GM21529 (cell line): Measurements from ENCODE around the gene DIPK2B.

Experiments used
- ATAC-seq: cut with Tn5 transposase; IDR thresholded peaks from one replicate; pipeline ENCODE4 v1.9.1; 2021; ENCODE audit not compliant: unreplicated experiment

Gene DIPK2B, protein sequence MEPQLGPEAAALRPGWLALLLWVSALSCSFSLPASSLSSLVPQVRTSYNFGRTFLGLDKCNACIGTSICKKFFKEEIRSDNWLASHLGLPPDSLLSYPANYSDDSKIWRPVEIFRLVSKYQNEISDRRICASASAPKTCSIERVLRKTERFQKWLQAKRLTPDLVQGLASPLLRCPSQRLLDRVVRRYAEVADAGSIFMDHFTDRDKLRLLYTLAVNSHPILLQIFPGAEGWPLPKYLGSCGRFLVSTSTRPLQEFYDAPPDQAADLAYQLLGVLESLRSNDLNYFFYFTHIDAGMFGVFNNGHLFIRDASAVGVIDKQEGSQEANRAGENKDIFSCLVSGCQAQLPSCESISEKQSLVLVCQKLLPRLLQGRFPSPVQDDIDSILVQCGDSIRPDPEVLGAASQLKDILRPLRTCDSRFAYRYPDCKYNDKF

GRCh38 chrX:45200741-45201234 lies at the start of gene DIPK2B:
DIPK2B (minus strand) TSS chrX:45200876; CDS start chrX:45200826, 50 bp downstream.
- ATAC-seq = no peak

- ATAC-seq = no peak
These were observed 39.6 kb upstream of the DIPK2B start for GRCh38 chrX:45240301-45240700.

GRCh38 chrX:45238489-45238888 lies 37.8 kb upstream of the DIPK2B start:
- no peak for ATAC-seq

GRCh38 chrX:45233531-45233930 lies 32.9 kb upstream of the DIPK2B start:
- no peak for ATAC-seq

GRCh38 chrX:45232139-45232538 lies 31.5 kb upstream of the DIPK2B start:
- ATAC-seq = no peak

DNA sequence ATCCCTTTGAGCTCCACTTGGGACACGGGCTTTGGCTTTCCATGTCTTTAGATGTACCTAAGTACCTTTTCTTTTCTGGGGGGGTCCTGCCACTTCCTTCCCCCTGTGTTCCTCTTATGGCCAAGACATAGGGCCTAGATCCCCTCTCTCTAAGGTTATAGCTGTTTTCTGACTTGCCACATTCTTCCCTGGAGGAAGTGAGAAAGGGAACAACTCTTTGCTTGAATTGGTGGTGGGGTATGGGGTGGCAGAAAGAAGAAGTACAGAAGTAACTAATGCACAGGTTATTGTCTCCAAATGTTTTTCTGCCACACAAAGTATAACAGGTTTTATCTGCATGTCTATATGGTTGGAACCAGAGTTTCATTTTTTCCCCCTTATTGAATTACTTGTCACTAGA lies 29.7 kb upstream of the DIPK2B start:
- no peak for ATAC-seq

- no peak for ATAC-seq
These were observed 28.7 kb upstream of the DIPK2B start for GRCh38 chrX:45229348-45229747.

DNA sequence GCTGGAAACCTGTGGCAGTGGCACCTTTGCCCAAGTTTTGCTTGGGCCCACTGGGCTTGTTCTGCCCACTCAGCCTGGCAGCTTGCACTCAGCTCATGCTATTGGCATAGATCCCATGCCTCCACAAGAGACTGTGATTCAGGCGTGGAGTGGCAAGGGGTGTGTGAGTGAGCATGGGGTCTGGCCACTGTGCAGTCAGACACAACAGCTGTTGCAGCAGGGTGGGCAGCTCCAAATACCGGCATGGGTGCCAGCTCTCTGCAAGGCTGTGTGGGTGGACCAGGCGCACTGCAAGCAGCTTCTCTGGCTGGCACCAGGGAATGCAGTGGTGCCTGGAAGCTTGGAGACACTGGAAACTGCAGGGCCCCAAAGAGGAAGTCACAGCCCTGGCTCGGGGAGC lies 27.4 kb upstream of the DIPK2B start:
- ATAC-seq = no peak

GRCh38 chrX:45208121-45208856 lies 7.6 kb upstream of the DIPK2B start:
- ATAC-seq = no peak

DNA sequence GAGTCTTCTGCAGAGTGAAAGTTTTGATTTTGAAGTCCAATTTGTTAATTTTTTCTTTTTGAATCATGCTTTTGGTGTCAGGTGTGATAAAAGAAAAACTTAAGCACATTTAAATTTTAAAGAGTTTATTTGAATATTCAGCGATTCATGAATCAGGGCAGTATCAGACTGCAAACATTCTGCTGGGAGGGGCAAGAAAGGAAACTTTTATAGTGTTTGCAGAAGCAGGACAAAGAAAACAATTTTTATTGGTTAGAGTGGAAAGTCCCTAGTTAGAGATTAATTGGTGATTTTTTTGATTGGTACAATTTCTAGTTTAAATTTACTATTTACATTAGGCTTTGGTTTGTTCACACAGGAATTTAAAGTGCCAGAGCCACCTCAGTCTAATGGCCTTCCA lies 1.5 kb upstream of the DIPK2B start:
- no peak for ATAC-seq

- no peak for ATAC-seq
These were observed 2.0 kb downstream of the DIPK2B start for GRCh38 chrX:45198706-45199105.

DNA sequence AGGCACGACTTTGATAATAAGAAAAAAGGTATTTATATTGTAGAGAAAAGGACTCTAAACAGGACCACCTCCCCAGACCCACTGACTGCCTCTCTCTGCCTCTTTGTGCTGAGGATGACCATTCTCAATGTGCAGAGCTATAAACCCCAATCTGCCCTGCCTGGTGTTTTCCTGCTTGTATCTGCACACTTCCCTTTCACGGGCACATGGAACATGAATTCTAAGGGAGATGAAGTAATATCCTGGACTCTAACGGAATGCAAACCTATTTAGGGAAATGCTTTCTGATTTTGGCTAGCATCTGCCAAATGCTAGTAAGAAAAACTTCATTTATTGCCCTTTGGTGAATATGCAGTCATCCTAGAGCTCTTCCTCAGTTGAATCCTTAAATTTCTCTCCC lies 2.4 kb downstream of the DIPK2B start:
- ATAC-seq = no peak

GRCh38 chrX:45196701-45197100 lies 4.0 kb downstream of the DIPK2B start:
- ATAC-seq = no peak

- ATAC-seq = no peak
These were observed 8.8 kb downstream of the DIPK2B start for GRCh38 chrX:45191820-45192409.

DNA sequence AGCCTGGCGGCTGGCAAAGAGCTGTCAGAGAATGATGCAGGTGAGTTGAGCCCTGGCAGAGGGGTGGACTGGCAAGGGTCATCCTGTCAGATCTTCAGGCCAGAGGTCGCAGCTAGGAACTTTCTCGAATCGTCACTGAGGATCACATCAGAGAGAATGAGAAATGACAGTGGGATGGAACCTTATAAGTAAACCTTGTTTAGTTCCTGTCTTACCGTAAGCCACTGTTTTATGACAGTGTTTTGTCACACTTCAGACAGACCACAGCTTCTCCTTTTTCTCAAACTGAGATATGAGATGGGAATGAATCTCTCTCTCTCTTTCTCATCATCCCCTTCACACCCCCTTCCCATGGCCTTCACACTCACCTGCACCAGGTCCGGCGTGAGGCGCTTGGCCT lies 9.3 kb downstream of the DIPK2B start:
- no peak for ATAC-seq

DNA sequence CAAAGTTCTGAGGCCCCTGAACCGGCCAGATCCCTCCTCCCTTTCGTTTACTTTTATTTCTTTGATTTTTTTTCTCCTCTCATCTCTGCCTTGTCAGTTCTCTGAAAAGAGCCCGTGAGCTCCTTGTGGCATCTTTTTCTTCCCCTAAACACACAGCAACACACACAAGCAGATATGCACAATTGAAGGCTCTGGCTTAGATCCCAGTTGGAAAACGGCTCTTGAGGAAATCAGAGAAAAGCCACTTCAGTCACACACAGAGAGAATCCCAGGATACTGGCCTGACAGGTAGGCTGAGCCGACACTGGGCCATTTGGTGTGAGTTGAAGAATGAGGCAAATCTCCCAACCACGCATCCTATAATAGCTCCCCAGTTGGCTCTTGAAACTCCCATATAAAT lies 12.9 kb downstream of the DIPK2B start:
- ATAC-seq = no peak

DNA sequence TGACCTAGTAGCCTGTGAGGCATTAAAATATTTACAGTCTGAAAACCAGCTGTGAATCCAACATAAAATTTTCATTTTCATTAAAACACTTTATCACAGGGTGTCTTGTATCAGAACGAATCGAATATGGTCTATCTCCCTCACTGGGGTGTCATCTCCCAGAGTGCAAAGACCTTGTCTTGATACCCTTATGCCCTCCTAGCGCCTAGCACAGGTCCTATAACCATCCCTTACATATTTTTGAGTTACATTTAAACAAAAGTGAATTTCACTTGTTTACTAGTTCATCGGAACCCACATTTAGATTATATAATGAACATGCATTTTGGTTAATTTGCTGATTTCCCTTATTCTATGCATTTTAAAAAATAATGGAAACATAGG lies 14.0 kb downstream of the DIPK2B start:
- ATAC-seq = peak; percentile 26

- no peak for ATAC-seq
These were observed 16.5 kb downstream of the DIPK2B start for GRCh38 chrX:45184211-45184610.

DNA sequence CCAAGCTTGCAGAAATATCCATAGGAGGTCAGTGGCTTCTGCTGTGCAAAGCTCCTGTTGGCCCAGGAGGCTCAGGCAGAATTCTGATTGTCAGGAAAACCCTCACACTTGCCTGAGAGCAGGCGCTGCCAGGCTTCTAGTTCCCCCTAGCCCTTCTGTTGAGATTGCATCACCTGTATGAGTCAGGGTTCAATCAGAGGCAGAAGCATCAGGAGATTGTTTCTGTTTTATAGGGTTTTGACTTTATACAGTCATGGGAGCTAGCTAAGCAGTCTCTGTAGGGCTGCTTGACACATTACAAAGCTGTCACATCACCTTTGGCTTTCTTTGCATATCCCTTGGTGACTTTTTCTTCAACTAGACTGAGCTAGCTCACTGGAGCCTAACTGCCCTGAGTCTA lies 27.8 kb downstream of the DIPK2B start:
- ATAC-seq = no peak

DNA sequence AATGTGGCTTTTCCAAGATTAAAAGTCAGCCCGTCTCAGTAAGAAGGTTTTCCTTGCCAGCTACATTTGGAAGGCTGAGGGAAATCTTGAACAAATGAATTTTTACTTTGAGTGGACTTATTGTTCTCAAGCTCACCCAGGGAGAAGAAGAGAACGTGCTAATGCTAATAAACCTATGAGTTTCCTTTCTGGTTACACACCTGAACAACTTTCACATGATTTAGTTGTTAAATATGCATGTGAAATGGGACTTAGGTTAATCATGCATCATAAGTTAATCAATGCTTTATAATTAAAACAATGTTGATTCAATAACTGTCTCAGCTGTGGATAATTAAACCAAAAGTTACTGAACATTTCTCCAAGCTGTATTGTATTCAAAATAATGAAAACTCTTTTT lies 33.9 kb downstream of the DIPK2B start:
- no peak for ATAC-seq

- ATAC-seq = no peak
These were observed 35.0 kb downstream of the DIPK2B start for GRCh38 chrX:45165726-45166125.

GRCh38 chrX:45164995-45165394 lies 35.7 kb downstream of the DIPK2B start:
- no peak for ATAC-seq
